Superior temporal gyrus (tissue), 1 donor: Measurements from ENCODE around the gene TTLL11.
A peak's percentile ranks its signal among the peaks of the same experiment; 100 is the strongest.

Experiments used
- DNase-seq: peaks from one replicate; pipeline ENCODE4 v3.0.0-alpha.2; 2016; ENCODE audit errors: extremely low spot score

TTLL11 gene

GRCh38 chr9:122092611-122093506, at the start of gene TTLL11:
Gene TTLL11, minus strand, starts transcription at chr9:122093308. Its CDS starts 160 bp downstream, at chr9:122093148.
- peak; percentile 97 for DNase-seq

DNA sequence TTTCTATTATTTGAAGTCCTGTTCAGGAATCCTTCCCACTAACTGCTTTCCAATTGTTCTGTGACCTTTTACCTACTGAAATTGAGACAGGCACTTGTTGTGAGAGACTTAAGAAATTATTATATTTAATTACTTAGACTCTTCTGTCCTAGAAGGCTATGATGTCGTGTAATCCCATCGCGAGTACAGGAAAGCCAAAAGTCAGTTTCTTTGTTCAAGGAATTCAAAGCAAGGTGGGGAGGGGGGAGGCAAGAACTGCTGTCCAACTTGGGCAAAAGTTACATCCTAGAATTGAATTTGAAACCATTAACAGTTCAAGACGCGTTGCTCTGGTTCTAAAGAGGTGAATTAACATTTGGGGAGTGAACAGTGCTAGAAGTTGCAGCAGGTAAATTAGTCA, 48.6 kb upstream of the TTLL11 start:
- DNase-seq: no peak

- DNase-seq: no peak
Observed at GRCh38 chr9:122140368-122141193, 47.5 kb upstream of the TTLL11 start.

GRCh38 chr9:122138560-122139268, 45.6 kb upstream of the TTLL11 start:
- DNase-seq: no peak

- DNase-seq: no peak
Observed at GRCh38 chr9:122135529-122135859, 42.4 kb upstream of the TTLL11 start.

GRCh38 chr9:122134822-122135528, 41.9 kb upstream of the TTLL11 start:
- DNase-seq: no peak

DNA sequence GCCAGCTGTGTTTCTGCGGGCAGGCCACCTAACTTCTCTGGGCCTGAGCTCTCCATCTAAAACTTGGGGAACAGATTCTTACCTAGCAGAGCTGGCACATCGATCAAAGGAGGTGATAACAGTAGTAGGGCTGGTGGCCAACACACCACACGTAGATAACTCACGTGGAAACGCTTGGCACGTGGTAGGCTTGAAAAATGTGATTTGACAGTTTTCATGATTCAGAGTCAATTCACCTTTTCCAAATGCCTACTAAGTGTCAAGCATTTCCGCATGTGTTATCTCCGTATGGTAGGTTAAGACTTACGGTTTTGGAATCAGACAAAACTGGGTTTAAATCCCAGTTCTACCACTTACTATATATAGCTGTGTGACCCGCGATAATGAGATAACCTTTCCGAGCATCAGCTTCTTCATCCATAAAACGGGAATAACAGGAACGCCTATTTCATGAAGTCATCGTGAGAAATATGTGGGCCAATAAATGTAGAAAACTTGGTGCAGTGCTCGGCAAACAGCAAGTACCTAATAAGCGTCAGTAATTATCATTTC, 41.0 kb upstream of the TTLL11 start:
- DNase-seq: no peak

DNA sequence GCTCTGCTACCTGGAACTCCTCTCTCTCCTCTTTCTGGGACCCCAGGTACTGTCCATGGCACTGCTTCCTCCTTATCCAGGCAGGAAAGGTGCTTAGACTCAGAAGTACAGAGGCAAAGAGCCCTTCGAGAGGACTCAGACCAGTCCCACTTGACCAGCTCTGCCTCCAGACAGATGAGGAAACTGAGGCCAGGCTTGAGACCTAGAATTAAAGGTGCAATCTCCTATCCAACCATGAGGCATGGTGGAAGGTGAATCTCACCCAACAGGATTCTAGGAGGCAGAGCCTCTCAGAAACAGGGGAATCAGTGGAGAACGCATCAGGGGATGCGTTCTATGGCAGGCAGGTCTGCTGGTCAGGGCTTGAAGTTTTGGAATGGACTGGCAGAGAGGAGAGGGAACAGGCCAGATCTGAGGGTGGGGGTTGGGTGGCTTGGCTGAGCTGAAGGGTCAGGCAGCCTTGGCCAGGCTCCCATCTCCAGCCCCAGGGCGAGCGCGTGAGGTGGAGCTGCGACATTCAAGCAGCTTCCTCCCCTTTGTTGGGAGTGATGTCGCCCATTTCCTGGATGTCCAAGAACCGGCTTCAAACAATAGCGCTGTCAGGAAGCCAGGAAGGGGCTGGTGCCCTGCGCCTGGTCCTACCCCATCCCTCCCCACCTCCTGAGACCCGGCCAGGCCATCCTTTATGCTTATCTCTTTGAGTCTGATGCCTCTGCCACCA, 40.3 kb upstream of the TTLL11 start:
- no peak for DNase-seq

DNA sequence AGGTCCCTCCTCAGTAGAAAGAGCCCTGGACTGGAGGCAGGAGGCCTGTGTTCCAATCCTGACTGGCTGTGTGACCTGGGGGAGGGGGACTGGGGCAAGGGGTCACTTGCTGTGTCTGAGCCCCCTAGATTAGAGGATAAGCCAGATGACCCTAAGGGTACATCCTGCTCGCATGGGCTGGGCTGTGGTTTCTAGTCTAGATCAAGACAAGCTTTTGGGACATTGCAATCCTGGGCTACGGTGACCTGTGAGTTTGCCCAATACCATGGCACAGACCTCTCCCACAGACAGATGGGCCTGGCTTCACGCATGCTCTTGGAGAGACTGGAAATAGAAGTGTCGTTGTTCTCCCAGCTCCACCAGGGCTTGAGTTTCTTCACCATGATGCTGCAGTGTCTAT, 39.4 kb upstream of the TTLL11 start:
- no peak for DNase-seq

- DNase-seq: no peak
Observed at GRCh38 chr9:122131401-122132001, 38.4 kb upstream of the TTLL11 start.

DNA sequence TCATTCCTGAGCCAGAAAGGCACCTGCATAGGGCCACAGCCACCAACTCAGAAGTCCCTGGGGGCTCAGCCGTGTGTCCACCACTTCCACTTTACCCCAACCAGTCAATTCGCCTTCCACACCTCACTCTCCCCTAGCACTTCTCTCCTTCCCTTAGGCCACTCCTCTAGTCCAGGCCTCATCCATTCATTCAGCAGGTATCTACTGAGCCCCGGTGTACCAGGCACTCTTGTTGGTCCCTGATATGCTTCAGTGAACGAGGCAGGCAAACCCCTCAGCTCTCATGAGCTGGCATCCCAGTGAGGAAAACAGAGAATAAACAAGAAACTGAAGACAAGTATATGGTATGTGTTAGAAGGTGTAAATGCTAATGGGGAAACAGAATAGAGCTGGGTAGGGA, 37.7 kb upstream of the TTLL11 start:
- DNase-seq: no peak

DNA sequence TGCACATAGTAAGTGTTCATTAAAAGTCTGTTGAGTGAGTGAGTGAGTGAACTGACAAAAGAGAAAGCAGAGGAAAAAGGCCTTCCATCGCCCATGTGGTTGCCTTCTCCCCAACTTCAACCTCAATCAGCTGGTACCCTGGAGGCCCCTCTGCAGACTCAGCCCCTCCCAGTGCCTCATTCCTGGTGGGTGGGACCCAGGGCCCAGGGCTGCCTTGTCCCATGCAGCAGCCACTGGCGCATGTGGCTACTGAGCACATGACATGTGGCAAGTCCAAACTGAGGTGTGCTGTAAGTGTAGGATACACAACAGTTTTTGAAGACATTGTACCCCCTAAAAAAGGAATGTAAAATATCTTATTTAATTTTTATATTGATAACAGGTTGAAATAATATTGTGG, 36.9 kb upstream of the TTLL11 start:
- no peak for DNase-seq

GRCh38 chr9:122128969-122129343, 35.8 kb upstream of the TTLL11 start:
- DNase-seq: no peak

GRCh38 chr9:122128007-122128968, 35.2 kb upstream of the TTLL11 start:
- no peak for DNase-seq

GRCh38 chr9:122127396-122127798, 34.3 kb upstream of the TTLL11 start:
- DNase-seq: peak; percentile 35

GRCh38 chr9:122126331-122127261, 33.5 kb upstream of the TTLL11 start:
- DNase-seq: no peak

GRCh38 chr9:122125509-122126330, 32.6 kb upstream of the TTLL11 start:
- no peak for DNase-seq
